ENCODE measurements around the gene PTPRQ.
"Not testable (repeated sequence)": the region's sequence is repeated elsewhere in the genome, so short reads cannot be mapped to it uniquely, and the experiment has no call there.

PTPRQ gene

GRCh38 chr12:80472911-80473500 lies 29.0 kb downstream of the PTPRQ start:
- peak in 1 of 51 donors; percentile 5 for DNase-seq

- DNase-seq: not testable (repeated sequence)
Observed at GRCh38 chr12:80477521-80478145, 33.6 kb downstream of the PTPRQ start.

- no peak for DNase-seq
Observed at GRCh38 chr12:80484746-80485145, 40.7 kb downstream of the PTPRQ start.

- DNase-seq: no peak
Observed at GRCh38 chr12:80485222-80485987, 41.4 kb downstream of the PTPRQ start.

- DNase-seq: no peak
Observed at GRCh38 chr12:80490329-80490728, 46.3 kb downstream of the PTPRQ start.

- no peak for DNase-seq
Observed at GRCh38 chr12:80491166-80491565, 47.1 kb downstream of the PTPRQ start.

- no peak for DNase-seq
Observed at GRCh38 chr12:80493466-80493865, 49.4 kb downstream of the PTPRQ start.

GRCh38 chr12:80494836-80495235 lies 50.8 kb downstream of the PTPRQ start:
- DNase-seq: no peak

- no peak for DNase-seq
Observed at GRCh38 chr12:80498059-80498728, 54.2 kb downstream of the PTPRQ start.

GRCh38 chr12:80504389-80505163 lies 60.5 kb downstream of the PTPRQ start:
- no peak for DNase-seq

GRCh38 chr12:80509781-80510556 lies 65.9 kb downstream of the PTPRQ start:
- DNase-seq: no peak

GRCh38 chr12:80512781-80513180 lies 68.7 kb downstream of the PTPRQ start:
- DNase-seq: no peak

GRCh38 chr12:80513211-80513610 lies 69.2 kb downstream of the PTPRQ start:
- DNase-seq: no peak

- no peak for DNase-seq
Observed at GRCh38 chr12:80517655-80518054, 73.6 kb downstream of the PTPRQ start.

- DNase-seq: no peak
Observed at GRCh38 chr12:80531646-80532045, 87.6 kb downstream of the PTPRQ start.

- no peak for DNase-seq
Observed at GRCh38 chr12:80539029-80539428, 95.0 kb downstream of the PTPRQ start.

- no peak for DNase-seq
Observed at GRCh38 chr12:80549298-80549697, 105.3 kb downstream of the PTPRQ start.

GRCh38 chr12:80551897-80552296 lies 107.9 kb downstream of the PTPRQ start:
- DNase-seq: no peak

- no peak for DNase-seq
Observed at GRCh38 chr12:80553316-80553715, 109.3 kb downstream of the PTPRQ start.

GRCh38 chr12:80556566-80556965 lies 112.5 kb downstream of the PTPRQ start:
- no peak for DNase-seq

- DNase-seq: no peak
Observed at GRCh38 chr12:80559766-80560165, 115.7 kb downstream of the PTPRQ start.

Data from hypothalamus (tissue), 51 donors.